CD4-positive, alpha-beta T cell treated with Interleukin-10 for 1 hour (primary cell): ENCODE results near the gene FOXL1.
"Not testable (repeated sequence)": the region's sequence is repeated elsewhere in the genome, so short reads cannot be mapped to it uniquely, and the experiment has no call there.

Source experiments
- DNase-seq: peaks from one replicate; pipeline ENCODE4 v3.0.0-alpha.2; 2020

The FOXL1 gene

DNA sequence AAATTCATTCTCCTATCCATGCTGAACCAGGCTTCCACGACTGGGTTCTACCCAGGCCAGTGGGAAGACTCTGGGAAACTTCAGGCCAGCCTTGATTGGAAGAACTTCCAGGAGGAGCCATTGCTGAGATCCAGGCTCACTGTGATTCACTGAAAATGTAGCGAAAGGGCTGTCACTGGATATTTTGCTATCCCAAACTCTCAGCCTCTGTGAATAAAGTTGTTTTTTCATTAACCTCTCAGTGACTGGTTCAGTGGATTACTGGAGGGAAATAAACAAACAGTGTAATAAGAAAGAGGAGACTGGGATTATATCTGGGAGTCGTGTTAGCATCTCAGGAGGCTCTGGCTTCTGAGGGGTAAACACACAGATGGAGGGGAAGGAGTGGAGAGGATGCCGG lies 3.1 kb downstream of the FOXL1 start:
- no peak for DNase-seq

- no peak for DNase-seq
Observed at GRCh38 chr16:86584071-86584685, 5.8 kb downstream of the FOXL1 start.

- no peak for DNase-seq
Observed at GRCh38 chr16:86584726-86585721, 6.7 kb downstream of the FOXL1 start.

GRCh38 chr16:86585821-86586611 lies 7.7 kb downstream of the FOXL1 start:
- DNase-seq = no peak

DNA sequence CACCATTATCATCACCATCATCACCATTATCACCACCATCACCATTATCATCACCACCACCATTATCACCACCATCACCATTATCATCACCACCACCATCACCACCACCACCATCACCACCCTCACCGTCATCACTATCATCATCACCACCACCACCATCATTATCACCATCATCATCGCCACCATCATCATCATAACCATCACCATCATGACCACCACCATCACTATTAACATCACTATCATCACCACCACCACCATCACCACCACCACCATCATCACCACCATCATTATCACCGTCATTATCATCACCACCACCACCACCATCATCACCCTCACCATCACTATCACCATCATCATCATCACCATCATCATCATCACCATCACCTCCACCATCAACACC lies 9.1 kb downstream of the FOXL1 start:
- no peak for DNase-seq

DNA sequence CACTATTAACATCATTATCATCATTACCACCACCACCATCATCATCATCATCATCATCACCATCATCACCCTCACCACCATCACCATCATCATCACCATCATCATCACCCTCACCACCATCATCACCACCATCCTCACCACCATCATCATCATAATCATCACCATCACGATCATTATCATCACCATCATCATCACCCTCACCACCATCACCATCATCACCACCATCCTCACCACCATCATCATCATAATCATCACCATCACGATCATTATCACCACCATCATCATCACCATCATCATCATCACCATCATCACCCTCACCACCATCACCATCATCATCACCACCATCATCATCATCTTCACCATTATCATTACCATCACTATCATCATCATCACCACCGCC lies 9.6 kb downstream of the FOXL1 start:
- DNase-seq = not testable (repeated sequence)

DNA sequence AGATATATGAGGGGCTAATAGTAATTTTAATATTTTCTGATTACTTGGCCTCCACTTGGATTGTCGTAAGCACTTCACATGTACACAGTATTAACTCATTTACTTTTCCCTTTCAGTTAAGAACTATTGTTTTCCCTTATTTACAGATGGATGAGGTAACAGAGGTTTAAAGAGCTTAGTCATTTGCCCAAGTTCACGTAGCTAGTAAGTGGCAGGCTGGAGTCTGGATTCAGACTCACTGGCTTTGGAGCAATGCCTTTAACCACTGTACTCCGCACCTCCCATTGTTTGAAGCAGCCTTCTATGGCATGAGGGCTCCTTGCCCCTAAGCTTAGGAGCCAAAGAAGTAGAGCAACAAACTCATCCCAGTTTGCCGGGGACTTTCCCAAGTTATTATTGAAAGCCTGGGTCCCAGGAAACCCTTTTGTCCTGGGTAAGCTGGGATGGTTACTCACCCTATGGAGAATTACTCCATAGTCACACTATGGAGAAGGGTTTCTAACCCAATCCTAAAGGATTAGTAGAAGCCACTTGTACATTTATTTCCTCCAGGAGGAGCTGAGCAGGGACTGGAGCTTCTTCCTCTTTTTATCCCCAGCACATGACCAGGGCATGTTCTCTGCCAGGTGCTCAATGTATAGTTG lies 12.3 kb downstream of the FOXL1 start:
- DNase-seq = no peak

DNA sequence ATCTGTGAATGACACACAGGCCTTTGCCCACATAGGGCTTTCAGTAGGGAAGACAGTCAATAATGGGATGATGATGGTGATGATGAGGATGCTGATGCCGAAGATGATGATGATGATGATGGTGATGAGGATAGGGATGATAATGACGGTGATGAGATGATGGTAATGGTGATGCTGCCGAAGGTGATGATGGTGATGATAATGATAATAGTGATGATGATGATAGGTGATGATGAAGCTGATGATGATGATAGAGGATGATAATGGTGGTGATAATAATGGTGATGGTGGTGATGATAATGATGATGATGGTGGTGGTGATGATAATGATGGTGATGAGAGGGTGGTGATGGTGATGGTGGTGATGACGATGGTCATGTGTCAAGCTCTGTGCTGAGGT lies 12.9 kb downstream of the FOXL1 start:
- DNase-seq = no peak

DNA sequence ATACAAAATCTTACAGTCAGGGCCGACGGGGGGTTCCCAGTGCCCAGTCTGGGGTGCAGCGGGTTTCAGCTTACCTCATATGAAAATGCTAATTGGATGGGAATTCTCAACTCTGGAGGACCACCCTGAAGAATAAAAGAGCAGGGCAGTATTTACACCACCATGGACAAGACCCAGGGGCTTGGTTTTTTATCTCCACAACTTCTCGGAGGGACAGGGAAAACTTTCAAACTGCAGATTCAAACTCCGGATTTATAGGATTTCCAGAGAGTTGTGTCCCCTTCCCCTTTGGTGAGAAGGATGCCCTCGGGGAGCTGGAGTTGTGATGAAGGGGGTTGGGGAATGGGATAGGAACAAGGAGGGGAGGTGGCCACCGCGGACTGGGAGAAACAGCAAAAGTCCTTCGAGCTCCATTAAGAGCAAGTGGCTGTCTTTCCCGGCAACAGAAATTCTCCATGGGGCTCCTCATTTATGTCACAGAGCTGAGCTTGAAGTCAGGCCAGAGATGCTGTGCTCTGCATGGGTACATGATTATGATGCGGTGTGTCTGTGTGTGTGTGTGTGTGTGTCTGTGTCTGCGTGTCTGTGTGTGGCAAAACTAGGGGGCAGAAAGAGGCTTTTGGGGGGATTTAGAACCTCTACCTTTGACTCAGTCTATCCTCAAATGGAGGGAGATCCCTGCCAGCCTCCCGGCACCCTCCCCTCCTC lies 15.7 kb downstream of the FOXL1 start:
- DNase-seq = no peak

GRCh38 chr16:86594721-86595120 lies 16.4 kb downstream of the FOXL1 start:
- no peak for DNase-seq

DNA sequence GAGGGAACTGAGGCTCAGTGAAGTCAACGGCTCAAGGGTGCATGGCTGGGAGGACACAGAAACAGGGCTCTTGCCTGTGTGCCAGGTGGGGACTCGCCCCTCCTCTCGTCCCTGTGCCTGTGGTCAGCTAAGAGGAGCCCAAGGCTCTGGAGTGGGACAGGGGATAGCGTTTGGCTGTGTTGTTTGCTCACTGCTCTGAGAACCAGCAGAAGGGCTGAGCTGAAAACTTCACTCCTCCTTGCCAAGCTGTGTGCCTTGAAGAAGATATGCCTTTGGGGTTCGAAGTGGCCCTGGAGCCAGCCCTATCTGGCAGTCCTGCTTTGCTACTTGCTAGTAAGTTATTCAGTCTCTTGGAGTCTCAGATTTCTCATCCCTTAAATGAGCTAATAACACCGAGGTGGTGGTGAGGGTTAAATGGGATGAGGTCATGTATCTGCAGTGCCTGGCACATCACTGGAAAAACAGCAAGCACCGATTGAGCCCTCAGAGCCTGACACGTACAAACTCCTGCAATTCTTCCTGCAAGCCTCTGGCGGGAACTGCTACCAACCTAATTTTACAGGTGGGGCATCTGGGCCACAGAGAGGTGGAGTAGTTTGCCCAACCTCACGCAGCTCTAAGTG lies 17.7 kb downstream of the FOXL1 start:
- no peak for DNase-seq

GRCh38 chr16:86597126-86597879 lies 19.0 kb downstream of the FOXL1 start:
- DNase-seq = no peak

DNA sequence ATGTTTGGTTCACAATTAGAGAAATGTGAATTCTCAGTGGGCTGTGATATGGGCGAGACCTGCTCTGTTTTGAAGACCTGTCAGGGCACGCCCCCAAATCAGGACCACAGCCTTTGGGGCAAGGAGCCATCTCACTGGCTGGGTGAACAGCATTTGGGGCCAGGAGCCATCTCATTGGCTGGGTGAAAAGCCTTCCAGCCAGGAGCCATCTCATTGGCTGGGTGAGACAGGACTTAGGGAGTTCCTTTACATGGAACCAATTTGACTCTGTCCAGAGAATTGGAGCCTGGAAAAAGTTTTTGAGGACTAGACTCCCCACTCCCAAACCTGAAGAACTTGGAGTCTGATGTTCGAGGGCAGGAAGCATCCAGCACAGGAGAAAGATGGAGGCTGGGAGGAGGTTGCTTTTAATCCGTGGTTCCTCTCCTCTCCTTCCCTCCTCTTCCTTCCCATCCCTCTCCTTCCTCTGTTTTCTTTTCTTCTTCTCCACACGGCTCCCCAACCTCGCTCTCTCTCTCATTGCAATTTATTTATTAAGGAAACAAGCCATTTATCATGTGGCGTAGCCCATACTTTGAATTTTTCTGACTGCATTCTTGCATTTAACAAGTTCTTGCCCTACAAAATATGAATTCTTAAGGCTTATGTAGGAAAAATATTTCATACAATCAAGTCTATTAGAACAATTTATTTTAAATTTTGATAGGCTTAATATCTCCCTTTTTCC lies 19.7 kb downstream of the FOXL1 start:
- no peak for DNase-seq

- DNase-seq = no peak
Observed at GRCh38 chr16:86598607-86599565, 20.5 kb downstream of the FOXL1 start.

- no peak for DNase-seq
Observed at GRCh38 chr16:86601356-86601755, 23.0 kb downstream of the FOXL1 start.

- no peak for DNase-seq
Observed at GRCh38 chr16:86602521-86602920, 24.2 kb downstream of the FOXL1 start.

DNA sequence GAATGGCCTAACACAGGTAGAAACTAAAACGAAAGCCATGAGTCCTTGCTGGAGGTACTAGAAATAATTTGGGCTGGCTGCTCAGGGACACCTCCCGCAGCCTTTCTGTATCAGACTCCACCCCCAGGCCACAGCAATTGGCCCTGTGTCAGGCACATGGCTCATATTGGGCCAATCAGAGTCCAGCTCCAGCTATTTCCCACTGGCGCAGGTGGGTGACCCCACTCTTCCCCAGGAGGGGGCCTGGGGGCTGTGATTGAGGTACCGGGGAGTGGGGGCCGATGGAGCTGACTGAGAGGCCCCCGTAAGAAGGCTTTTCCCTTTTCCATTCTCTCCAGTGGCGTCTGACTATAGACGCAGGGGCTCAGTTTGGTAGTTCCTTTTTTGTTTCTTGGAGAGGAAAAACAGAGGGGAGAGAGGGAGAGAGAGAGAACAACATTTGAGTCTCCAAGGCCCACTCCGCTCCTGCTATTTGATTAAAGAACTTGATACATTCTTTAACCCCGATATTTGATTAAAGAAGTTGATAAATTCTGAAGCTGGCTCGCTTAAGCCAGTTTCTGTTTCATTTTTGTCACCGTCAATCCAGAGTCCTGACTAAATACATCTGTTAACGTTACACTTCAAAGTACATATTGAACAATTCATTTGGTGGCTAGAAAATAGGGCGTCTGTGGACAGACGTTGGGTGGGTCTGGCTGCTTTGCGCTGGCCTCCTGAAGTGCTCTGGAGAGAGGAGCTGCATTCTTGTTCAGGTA lies 26.3 kb downstream of the FOXL1 start:
- peak; percentile 62 for DNase-seq

- no peak for DNase-seq
Observed at GRCh38 chr16:86605950-86606349, 27.6 kb downstream of the FOXL1 start.
